Chondrocyte (in vitro differentiated cells): Measurements from ENCODE around the gene TWIST1. TPM values are rescaled to one million over a fixed set of nuclear protein-coding genes. Genes with fewer than 3 reads are reported as not detected.

ENCODE experiments used
- DNase-seq: peaks from one replicate; pipeline ENCODE4 v3.0.0; 2021; ENCODE audit warnings: mixed read lengths, low spot score
- H3K27ac Mint-ChIP-seq: one replicate; pipeline ENCODE4 v1.8.0; 2021; ENCODE audit warnings: mild to moderate bottlenecking, moderate library complexity, mixed read lengths; ENCODE audit not compliant: unreplicated experiment
- H3K27me3 Mint-ChIP-seq: 2 replicates; pipeline ENCODE4 v1.8.0; 2021; ENCODE audit warnings: low read depth, mixed read lengths
- H3K36me3 Mint-ChIP-seq: 2 replicates; pipeline ENCODE4 v1.8.0; 2021; ENCODE audit warnings: low read depth, mixed read lengths
- H3K4me1 Mint-ChIP-seq: 2 replicates; pipeline ENCODE4 v1.8.0; 2021; ENCODE audit warnings: low read depth, mild to moderate bottlenecking, mixed read lengths
- H3K4me3 Mint-ChIP-seq: one replicate; pipeline ENCODE4 v1.8.0; 2021; ENCODE audit warnings: mild to moderate bottlenecking, moderate library complexity, mixed read lengths; ENCODE audit not compliant: unreplicated experiment
- H3K9me3 Mint-ChIP-seq: 2 replicates; pipeline ENCODE4 v1.8.0; 2021; ENCODE audit warnings: low read depth, mixed read lengths
- total RNA-seq: library from RNA; stranded (reverse); gene quantifications from 3 replicates; pipeline ENCODE4 v1.2.1, GENCODE V29; 2021
- TF ChIP-seq, protein P1 (sequence below): fragments of 200-600 bp; sonication (generic); IDR thresholded peaks from 2 replicates; pipeline ENCODE4 v1.5.0; 2021; ENCODE audit warnings: antibody characterized with exemption, mild to moderate bottlenecking, moderate library complexity

Gene TWIST1
- total RNA-seq, 1 donor from 2014 or later = 26.9 TPM

DNA sequence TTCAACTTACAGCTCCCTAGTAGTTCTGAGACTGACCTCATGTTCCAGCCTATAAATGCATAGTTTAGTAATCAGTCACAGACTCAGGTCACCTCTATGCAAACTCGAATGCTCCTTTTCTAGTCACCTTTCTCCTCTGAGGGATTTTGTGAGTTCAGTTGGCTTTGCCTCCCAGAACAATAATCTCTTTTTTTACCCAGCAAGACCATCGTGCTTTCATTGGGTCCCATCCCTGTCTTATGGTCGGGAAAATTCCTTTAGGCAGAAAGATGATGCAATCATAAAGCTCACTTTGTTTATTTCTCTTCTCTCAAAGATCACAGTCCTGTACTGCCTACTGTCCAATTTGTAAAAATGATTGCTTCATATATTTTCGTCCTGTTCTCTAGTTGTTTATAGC lies 38.4 kb downstream of the TWIST1 start:
- Mint-ChIP-seq H3K4me1 (peaks cover 16% of the 10 kb centered on the region), H3K4me3 (no peak overlapping the region), H3K36me3 (peaks cover 11% of the 10 kb centered on the region), H3K9me3 (peaks cover 21% of the 10 kb centered on the region), H3K27ac (peak overlapping the region; percentile 62), H3K27me3 (no peaks in the 10 kb centered on the region)
- TF ChIP-seq, protein P1, sequence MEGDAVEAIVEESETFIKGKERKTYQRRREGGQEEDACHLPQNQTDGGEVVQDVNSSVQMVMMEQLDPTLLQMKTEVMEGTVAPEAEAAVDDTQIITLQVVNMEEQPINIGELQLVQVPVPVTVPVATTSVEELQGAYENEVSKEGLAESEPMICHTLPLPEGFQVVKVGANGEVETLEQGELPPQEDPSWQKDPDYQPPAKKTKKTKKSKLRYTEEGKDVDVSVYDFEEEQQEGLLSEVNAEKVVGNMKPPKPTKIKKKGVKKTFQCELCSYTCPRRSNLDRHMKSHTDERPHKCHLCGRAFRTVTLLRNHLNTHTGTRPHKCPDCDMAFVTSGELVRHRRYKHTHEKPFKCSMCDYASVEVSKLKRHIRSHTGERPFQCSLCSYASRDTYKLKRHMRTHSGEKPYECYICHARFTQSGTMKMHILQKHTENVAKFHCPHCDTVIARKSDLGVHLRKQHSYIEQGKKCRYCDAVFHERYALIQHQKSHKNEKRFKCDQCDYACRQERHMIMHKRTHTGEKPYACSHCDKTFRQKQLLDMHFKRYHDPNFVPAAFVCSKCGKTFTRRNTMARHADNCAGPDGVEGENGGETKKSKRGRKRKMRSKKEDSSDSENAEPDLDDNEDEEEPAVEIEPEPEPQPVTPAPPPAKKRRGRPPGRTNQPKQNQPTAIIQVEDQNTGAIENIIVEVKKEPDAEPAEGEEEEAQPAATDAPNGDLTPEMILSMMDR = no peak
- no peak for DNase-seq

DNA sequence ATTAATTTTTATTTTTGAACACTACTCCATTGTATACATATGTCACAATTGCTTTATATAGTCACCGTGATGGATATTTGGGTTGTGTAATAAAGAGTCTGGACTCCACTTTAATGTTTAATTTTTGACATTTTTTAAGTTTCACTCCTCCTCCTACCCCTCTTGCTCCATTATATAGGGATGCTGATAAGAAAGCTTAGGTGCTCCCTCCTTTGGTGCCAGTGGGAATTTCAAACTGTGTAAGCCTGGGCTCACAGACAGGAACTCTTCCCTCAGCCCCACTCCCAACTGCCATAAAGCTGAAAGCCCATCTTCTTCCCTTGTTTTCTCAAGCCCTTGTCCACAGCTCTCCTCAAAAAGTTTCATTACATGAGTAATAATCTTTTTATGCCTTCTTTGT lies 47.6 kb downstream of the TWIST1 start:
- H3K9me3 Mint-ChIP-seq = peaks cover 6% of the 10 kb centered on the region
- no peaks in the 10 kb centered on the region for H3K36me3 Mint-ChIP-seq
- no peak overlapping the region for H3K27ac Mint-ChIP-seq
- H3K27me3 Mint-ChIP-seq = no peaks in the 10 kb centered on the region
- no peak for DNase-seq
- H3K4me1 Mint-ChIP-seq = peaks cover 20% of the 10 kb centered on the region
- no peak overlapping the region for H3K4me3 Mint-ChIP-seq
- TF ChIP-seq, protein P1 = peak; percentile 59

GRCh38 chr7:19066170-19066569 lies 51.3 kb downstream of the TWIST1 start:
- TF ChIP-seq, protein P1 = no peak
- no peak for DNase-seq

More at GRCh38 chr7:19066170-19066569, 51.3 kb downstream of the TWIST1 start:
- Mint-ChIP-seq H3K4me3 (no peak overlapping the region), H3K36me3 (no peaks in the 10 kb centered on the region), H3K27ac (no peak overlapping the region), H3K9me3 (peaks cover 6% of the 10 kb centered on the region), H3K27me3 (no peaks in the 10 kb centered on the region), H3K4me1 (peaks cover 24% of the 10 kb centered on the region)

Other genes starting within 250 kb of the TWIST1 start
- not detected in 3 replicates for gene FERD3L, start 27.8 kb upstream of the TWIST1 start, total RNA-seq